ENCODE measurements around the gene TRIM5.

- TF ChIP-seq CTCF (IDR thresholded peaks at IDR 0.05; ENCODE audit: poor library complexity) (no peak), EZH2 (IDR thresholded peaks at IDR 0.05; ENCODE audit: borderline replicate concordance) (no peak)
These were observed 21.4 kb downstream of the TRIM5 start for GRCh38 chr11:5663511-5663910.
